ENCODE results near the gene TMEM135. TPM values are rescaled to one million over a fixed set of nuclear protein-coding genes. Genes with fewer than 3 reads are reported as not detected.
A peak's percentile ranks its signal among the peaks of the same experiment; 100 is the strongest.
"Not testable (repeated sequence)": the region's sequence is repeated elsewhere in the genome, so short reads cannot be mapped to it uniquely, and the experiment has no call there.

The TMEM135 gene
- total RNA-seq: 10 to 100 TPM; 30.1 to 30.8 TPM

DNA sequence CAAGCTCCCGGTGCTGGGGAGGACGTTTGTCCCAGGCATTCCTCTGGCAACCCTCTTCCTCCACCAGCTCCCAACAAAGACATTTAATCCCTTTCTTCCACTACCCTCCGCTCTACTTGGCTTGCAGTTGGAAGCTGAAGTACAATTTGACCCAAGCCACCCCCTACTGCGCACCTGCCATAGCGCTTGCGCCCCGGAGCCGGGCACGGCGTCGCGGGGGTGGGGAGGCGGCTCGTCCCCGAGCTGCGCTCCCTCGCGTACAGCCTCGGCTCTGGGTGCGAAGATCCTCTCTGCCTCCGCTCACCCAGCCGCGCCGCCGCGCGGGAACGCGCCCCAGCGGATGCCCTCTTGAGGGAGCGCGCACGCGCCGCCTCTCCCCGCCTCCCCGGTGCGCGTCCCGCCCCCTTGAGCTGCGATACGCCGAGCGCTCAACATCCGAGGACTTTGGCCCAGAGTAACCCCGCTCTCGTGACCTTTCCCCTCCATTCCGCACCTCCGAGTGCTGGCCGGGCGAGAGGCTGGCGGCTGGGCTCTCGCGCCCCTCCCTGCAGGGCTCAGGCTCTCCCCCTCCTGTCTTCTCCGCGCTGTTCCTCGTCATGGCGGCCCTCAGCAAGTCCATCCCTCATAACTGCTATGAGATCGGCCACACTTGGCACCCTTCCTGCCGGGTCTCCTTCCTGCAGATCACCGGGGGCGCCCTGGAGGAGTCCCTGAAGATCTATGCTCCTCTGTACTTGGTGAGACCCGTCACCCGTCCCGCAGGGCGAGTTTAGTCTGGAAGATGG, at the start of gene TMEM135:
TMEM135 (plus strand) TSS at position 485 of the 785 bp plus-strand sequence; CDS start at position 597, 112 bp downstream.
- ATAC-seq (peak; percentile 97), DNase-seq (peak; percentile 97)
- H3K9me3 Mint-ChIP-seq (ENCODE audit: low read depth): no peaks in the 10 kb centered on the region
- peak within 1 kb of the TSS; percentile 87 for H3K27ac Mint-ChIP-seq
- peaks cover 12% of the 10 kb centered on the region for H3K27me3 Mint-ChIP-seq
- peaks cover 39% of the 10 kb centered on the region for H3K4me1 Mint-ChIP-seq
- H3K36me3 Mint-ChIP-seq: peaks cover 20% of the 10 kb centered on the region
- CTCF ChIA-PET: interaction anchor here (0.9 to 2.0 kb wide), 6 partner anchors 13 to 182 kb away, joined by 3 to 6 read pairs (median 4); partner anchors contain the start of gene FZD4
- H3K4me3 Mint-ChIP-seq: peak within 1 kb of the TSS; percentile 98

DNA sequence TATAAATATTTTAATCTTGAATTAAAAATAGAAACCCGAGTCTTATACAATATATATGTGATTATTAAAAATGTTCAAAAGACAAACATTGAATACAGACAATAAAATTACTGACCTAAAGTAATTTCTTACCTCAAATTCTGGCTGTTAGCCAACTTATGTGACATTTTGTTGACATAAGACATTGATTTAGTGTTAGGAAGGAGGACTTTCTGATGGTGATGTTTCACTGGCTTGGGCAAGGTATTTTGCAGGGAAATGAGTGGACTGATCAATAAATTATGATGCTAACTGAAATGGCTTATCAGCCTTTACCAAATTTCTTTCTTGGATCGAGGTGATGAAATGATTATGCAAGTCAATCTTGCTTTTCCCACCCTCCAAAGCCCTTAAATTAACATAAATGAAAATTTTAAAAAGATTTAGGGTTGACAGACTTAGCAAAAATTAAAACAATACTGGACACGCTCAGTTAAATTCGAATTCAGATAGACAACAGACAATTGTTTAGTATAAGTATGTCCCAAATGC, 49.3 kb upstream of the TMEM135 start:
- ATAC-seq: no peak
- no peak for DNase-seq
- peaks cover 22% of the 10 kb centered on the region for H3K27me3 Mint-ChIP-seq
- CTCF ChIA-PET: no interaction called here
- no peaks in the 10 kb centered on the region for H3K36me3 Mint-ChIP-seq
- no peak overlapping the region for H3K4me3 Mint-ChIP-seq
- H3K4me1 Mint-ChIP-seq: no peaks in the 10 kb centered on the region
- no peak overlapping the region for H3K27ac Mint-ChIP-seq
- no peaks in the 10 kb centered on the region for H3K9me3 Mint-ChIP-seq (ENCODE audit: low read depth)

DNA sequence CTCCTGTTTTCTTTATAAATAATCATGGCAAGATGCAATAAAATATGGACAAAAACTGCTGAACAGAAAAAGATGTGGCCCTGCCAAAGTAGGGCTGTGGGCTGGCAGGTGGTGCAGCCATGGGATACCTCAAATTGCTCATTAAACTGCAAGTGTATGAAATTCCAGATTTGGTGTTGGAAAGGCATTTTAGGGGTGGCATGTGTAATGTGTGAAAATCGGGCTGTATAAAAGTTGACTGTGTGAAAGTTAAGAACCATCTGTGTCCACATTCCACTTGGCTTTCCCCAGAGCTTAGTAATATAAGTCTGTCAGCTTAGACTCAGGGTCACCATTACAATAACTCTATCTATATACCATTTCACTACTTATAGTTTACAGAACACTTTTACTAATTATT, 47.7 kb upstream of the TMEM135 start:
- DNase-seq (no peak), ATAC-seq (no peak)
- H3K9me3 Mint-ChIP-seq (ENCODE audit: low read depth): no peaks in the 10 kb centered on the region

GRCh38 chr11:86990515-86990914, 47.2 kb upstream of the TMEM135 start:
- CTCF ChIA-PET: no interaction called here
- DNase-seq (no peak), ATAC-seq (no peak)
- Mint-ChIP-seq H3K4me1 (no peaks in the 10 kb centered on the region), H3K9me3 (ENCODE audit: low read depth) (no peaks in the 10 kb centered on the region), H3K36me3 (no peaks in the 10 kb centered on the region), H3K27me3 (peaks cover 22% of the 10 kb centered on the region), H3K4me3 (no peak overlapping the region), H3K27ac (no peak overlapping the region)

More for the DNA sequence above, 47.7 kb upstream of the TMEM135 start:
- H3K4me1 Mint-ChIP-seq: no peaks in the 10 kb centered on the region
- no peaks in the 10 kb centered on the region for H3K36me3 Mint-ChIP-seq
- CTCF ChIA-PET: no interaction called here
- no peak overlapping the region for H3K4me3 Mint-ChIP-seq
- peaks cover 22% of the 10 kb centered on the region for H3K27me3 Mint-ChIP-seq
- H3K27ac Mint-ChIP-seq: no peak overlapping the region

- no peak overlapping the region for H3K4me3 Mint-ChIP-seq
- H3K9me3 Mint-ChIP-seq (ENCODE audit: low read depth): no peaks in the 10 kb centered on the region
- H3K27ac Mint-ChIP-seq: no peak overlapping the region
- DNase-seq: no peak
- CTCF ChIA-PET: no interaction called here
- no peaks in the 10 kb centered on the region for H3K36me3 Mint-ChIP-seq
- no peak for ATAC-seq
- H3K4me1 Mint-ChIP-seq: no peaks in the 10 kb centered on the region
- H3K27me3 Mint-ChIP-seq: peaks cover 22% of the 10 kb centered on the region
Observed at GRCh38 chr11:86991341-86991740, 46.4 kb upstream of the TMEM135 start.

GRCh38 chr11:86992340-86992739, 45.4 kb upstream of the TMEM135 start:
- H3K9me3 Mint-ChIP-seq (ENCODE audit: low read depth); DNase-seq; H3K36me3 Mint-ChIP-seq; ATAC-seq; CTCF ChIA-PET; H3K4me1 Mint-ChIP-seq; H3K27ac Mint-ChIP-seq; H3K4me3 Mint-ChIP-seq: not testable (repeated sequence)
- peaks cover 22% of the 10 kb centered on the region for H3K27me3 Mint-ChIP-seq

GRCh38 chr11:86993031-86993430, 44.7 kb upstream of the TMEM135 start:
- H3K27me3 Mint-ChIP-seq: peaks cover 22% of the 10 kb centered on the region
- no peak overlapping the region for H3K27ac Mint-ChIP-seq
- no peak overlapping the region for H3K4me3 Mint-ChIP-seq
- H3K36me3 Mint-ChIP-seq: no peaks in the 10 kb centered on the region
- CTCF ChIA-PET: no interaction called here
- H3K4me1 Mint-ChIP-seq: no peaks in the 10 kb centered on the region
- ATAC-seq: no peak
- no peaks in the 10 kb centered on the region for H3K9me3 Mint-ChIP-seq (ENCODE audit: low read depth)
- no peak for DNase-seq

DNA sequence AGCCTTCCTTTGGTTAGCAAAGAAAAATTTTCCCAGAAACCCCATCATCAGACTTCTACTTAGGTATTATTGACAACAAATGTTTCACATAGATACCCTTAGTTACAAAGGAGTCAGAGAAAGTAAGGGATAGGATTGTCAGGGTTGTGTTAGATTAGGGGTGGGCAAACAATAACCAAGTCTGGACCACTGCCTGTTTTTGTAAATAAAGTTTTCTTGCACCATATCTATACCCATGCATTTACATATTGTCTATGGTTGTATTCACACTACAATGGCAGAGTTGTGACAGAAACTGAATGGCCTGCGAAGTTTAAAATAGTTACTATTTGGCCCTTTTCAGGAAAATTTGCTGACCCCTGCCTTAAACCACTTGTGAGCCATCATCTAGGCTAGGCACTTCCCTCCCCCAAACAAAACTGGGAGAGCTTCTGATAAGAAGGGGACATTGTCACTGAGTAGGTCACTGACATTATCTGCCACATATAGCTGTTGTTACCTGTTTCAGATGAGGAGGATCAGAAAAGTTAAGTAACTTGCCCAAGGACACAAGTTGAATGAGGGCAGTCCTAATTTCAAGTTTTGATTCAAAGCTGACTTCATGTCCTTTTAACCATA, 40.7 kb upstream of the TMEM135 start:
- Mint-ChIP-seq H3K9me3 (ENCODE audit: low read depth) (no peaks in the 10 kb centered on the region), H3K4me1 (peaks cover 2% of the 10 kb centered on the region), H3K36me3 (no peaks in the 10 kb centered on the region), H3K27me3 (no peaks in the 10 kb centered on the region), H3K27ac (no peak overlapping the region), H3K4me3 (no peak overlapping the region)
- DNase-seq: no peak
- ATAC-seq: no peak
- CTCF ChIA-PET: no interaction called here

DNA sequence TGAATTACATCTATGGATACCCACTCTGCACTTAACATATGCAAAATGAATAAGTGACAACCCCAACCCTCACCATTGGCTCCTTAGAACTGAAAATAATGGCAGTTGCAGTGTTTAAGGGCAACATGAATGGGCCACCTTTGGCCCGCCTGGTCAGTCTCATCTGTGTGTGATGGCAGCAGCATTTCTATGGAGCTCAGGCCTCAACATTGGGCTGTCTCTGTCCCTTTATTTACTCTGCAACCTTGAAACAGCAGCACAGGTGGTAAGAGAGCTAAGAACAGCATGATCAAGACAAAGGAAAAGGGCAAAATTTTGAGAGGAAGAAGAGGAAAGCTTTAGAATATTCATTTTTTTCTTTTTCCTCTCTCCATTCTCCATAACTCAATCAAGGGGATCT, 38.3 kb upstream of the TMEM135 start:
- no peaks in the 10 kb centered on the region for H3K27me3 Mint-ChIP-seq
- CTCF ChIA-PET: interaction anchor here (0.8 kb wide), 1 partner anchor 33 kb away, joined by 3 read pairs; no protein-coding TSS in a partner anchor
- peaks cover 11% of the 10 kb centered on the region for H3K4me1 Mint-ChIP-seq
- H3K36me3 Mint-ChIP-seq: no peaks in the 10 kb centered on the region
- no peaks in the 10 kb centered on the region for H3K9me3 Mint-ChIP-seq (ENCODE audit: low read depth)
- H3K4me3 Mint-ChIP-seq: no peak overlapping the region
- H3K27ac Mint-ChIP-seq: no peak overlapping the region
- ATAC-seq (no peak), DNase-seq (no peak)

- CTCF ChIA-PET: interaction anchor here (0.8 to 1.4 kb wide), 2 partner anchors 32 to 290 kb away, joined by 3 read pairs; no protein-coding TSS in a partner anchor
- no peak overlapping the region for H3K4me3 Mint-ChIP-seq
- no peak overlapping the region for H3K27ac Mint-ChIP-seq
- H3K27me3 Mint-ChIP-seq: no peaks in the 10 kb centered on the region
- no peak for DNase-seq
- peaks cover 11% of the 10 kb centered on the region for H3K4me1 Mint-ChIP-seq
- H3K9me3 Mint-ChIP-seq (ENCODE audit: low read depth): no peaks in the 10 kb centered on the region
- ATAC-seq: no peak
- H3K36me3 Mint-ChIP-seq: no peaks in the 10 kb centered on the region
Observed at GRCh38 chr11:86999859-87000753, 37.6 kb upstream of the TMEM135 start.

DNA sequence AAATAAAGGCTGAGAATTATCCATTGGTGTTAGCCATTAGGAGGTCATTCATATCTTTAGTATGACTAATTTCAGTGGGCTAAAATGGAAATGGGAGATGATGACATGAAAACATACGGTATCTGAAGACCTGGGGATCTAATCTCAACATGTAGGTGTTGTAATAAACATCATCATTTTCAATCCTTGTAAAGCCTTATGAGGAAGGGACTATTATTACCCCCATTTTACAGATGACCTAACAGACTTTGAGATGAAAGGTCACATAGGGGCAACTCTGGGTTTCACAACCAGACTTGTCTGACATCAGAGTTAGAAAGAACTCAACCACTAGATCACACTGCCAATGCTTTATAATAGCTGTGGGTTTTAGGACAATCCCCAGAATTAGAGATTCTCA, 34.8 kb upstream of the TMEM135 start:
- no peak for ATAC-seq
- Mint-ChIP-seq H3K36me3 (no peaks in the 10 kb centered on the region), H3K9me3 (ENCODE audit: low read depth) (no peaks in the 10 kb centered on the region), H3K4me1 (peaks cover 11% of the 10 kb centered on the region), H3K27ac (no peak overlapping the region), H3K4me3 (no peak overlapping the region), H3K27me3 (no peaks in the 10 kb centered on the region)
- no peak for DNase-seq
- CTCF ChIA-PET: no interaction called here

DNA sequence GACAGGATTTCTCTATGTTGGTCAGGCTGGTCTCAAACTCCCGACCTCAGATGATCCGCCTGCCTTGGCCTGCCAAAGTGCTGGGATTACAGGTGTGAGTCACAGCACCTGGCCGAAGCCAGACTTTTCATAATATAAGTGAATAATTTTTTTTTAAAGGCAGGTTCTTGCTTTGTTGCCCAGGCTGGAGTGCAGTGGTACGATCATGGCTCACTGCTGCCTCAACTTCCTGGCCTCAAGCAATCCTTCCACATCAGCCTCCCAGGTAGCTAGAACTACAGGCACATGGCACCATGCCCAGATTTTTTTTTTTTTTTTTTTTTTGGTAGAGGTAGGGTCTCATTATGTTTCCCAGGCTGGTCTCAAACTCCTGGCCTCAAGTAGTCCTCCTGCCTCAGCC, 33.5 kb upstream of the TMEM135 start:
- H3K27me3 Mint-ChIP-seq; H3K9me3 Mint-ChIP-seq (ENCODE audit: low read depth); H3K36me3 Mint-ChIP-seq; DNase-seq; H3K4me3 Mint-ChIP-seq; H3K27ac Mint-ChIP-seq; ATAC-seq; CTCF ChIA-PET: not testable (repeated sequence)
- peaks cover 11% of the 10 kb centered on the region for H3K4me1 Mint-ChIP-seq

- no peak for ATAC-seq
- H3K4me1 Mint-ChIP-seq: peaks cover 16% of the 10 kb centered on the region
- H3K36me3 Mint-ChIP-seq: no peaks in the 10 kb centered on the region
- H3K27ac Mint-ChIP-seq: no peak overlapping the region
- CTCF ChIA-PET: no interaction called here
- no peak for DNase-seq
- H3K4me3 Mint-ChIP-seq: no peak overlapping the region
- no peaks in the 10 kb centered on the region for H3K27me3 Mint-ChIP-seq
- H3K9me3 Mint-ChIP-seq (ENCODE audit: low read depth): no peaks in the 10 kb centered on the region
Observed at GRCh38 chr11:87005569-87005921, 32.2 kb upstream of the TMEM135 start.

All from activated CD8-positive, alpha-beta memory T cell treated with anti-CD3 and anti-CD28 coated beads, Interleukin-2, amount 10 ng/mL, durations not matched to agents 7 days and 5 days (primary cell).